Measurements from ENCODE around the gene CAPSL. TPM values are rescaled to one million over a fixed set of nuclear protein-coding genes. Genes with fewer than 3 reads are reported as not detected.

CAPSL gene
- total and polyA plus RNA-seq, 2 of the 8 experiments (the other 6 are each of a cell fraction or from before 2014, with no cell fraction given) = not detected

GRCh38 chr5:35867998-35868397, 70.4 kb downstream of the CAPSL start:
- H3K9ac ChIP-seq (replicated peaks in 1 of 4; ENCODE audit: extremely low read depth in 1 of 4, low read depth in 3 of 4, low read length in 3 of 4) = no peak overlapping the region
- no peak overlapping the region for H3K4me3 ChIP-seq (ENCODE audit: extremely low read depth in 1 of 4, insufficient read depth in 2 of 4, low read depth in 3 of 4, low read length in 4 of 4)
- H3K56ac ChIP-seq (replicated peaks; ENCODE audit: insufficient read length, low read depth, low read length) = no peak overlapping the region
- H3K9me3 ChIP-seq (ENCODE audit: insufficient read depth in 2 of 2, low read depth in 1 of 2, low read length in 1 of 2) = no peaks in the 10 kb centered on the region
- DNase-seq (ENCODE audit: low read depth in 1 of 2, low spot score in 2 of 2) (no peak), FAIRE-seq (no peak)
- H2BK20ac ChIP-seq (ENCODE audit: low read length) = no peak overlapping the region
- 96% methylated on average over 4 of the region's 4 CpGs; no CpG with 5 or more reads in 1 of the 2 experiments for WGBS, 2 experiments (ENCODE audit: extremely low coverage in 1 of 2, insufficient coverage in 1 of 2, insufficient read length in 1 of 2, insufficient replicate concordance in 2 of 2, low coverage in 1 of 2, low lambda C conversion rate in 2 of 2, missing lambda C conversion rate in 1 of 2)
- POLR2A ChIA-PET (ENCODE audit: partially characterized antibody) = no interaction called here
- H3K79me2 ChIP-seq (ENCODE audit: control insufficient read depth in 1 of 2, insufficient read depth in 2 of 2, low read length in 2 of 2) = no peaks in the 10 kb centered on the region
- no peak overlapping the region for H2BK5ac ChIP-seq (ENCODE audit: low read depth, low read length)
- no peak overlapping the region for H2BK15ac ChIP-seq (ENCODE audit: low read length)
- no peak overlapping the region for H3K27ac ChIP-seq (ENCODE audit: low read depth, low read length)
- H4K91ac ChIP-seq (replicated peaks; ENCODE audit: insufficient read length, low read length) = no peak overlapping the region
- no peaks in the 10 kb centered on the region for H3K36me3 ChIP-seq (ENCODE audit: control insufficient read depth in 2 of 4, insufficient read depth in 4 of 4, low read length in 3 of 4)
- no peak overlapping the region for H2AFZ ChIP-seq (ENCODE audit: low read length)
- no peaks in the 10 kb centered on the region for H4K20me1 ChIP-seq (replicated peaks in 1 of 2; ENCODE audit: control insufficient read depth in 1 of 2, insufficient read depth in 2 of 2, low read length in 2 of 2)
- no peaks in the 10 kb centered on the region for H3K79me1 ChIP-seq (ENCODE audit: low read depth, low read length)
- H3K14ac ChIP-seq (ENCODE audit: insufficient read length) = no peak overlapping the region
- no peak overlapping the region for H4K8ac ChIP-seq (ENCODE audit: extremely low read depth, insufficient read depth, low read length)
- H2BK12ac ChIP-seq (ENCODE audit: low read depth, low read length) = no peak overlapping the region
- H2AK5ac ChIP-seq (ENCODE audit: low read depth, low read length) = no peak overlapping the region
- H3K23me2 ChIP-seq (ENCODE audit: low read depth, low read length) = no peaks in the 10 kb centered on the region
- no peaks in the 10 kb centered on the region; a peak in 1 of 7 replicates for H3K27me3 ChIP-seq (replicated peaks in 1 of 4; ENCODE audit: control insufficient read depth in 3 of 4, extremely low read depth in 1 of 4, insufficient read depth in 3 of 4, low read length in 3 of 4)
- no peak overlapping the region for H3K4ac ChIP-seq (replicated peaks; ENCODE audit: insufficient read length, low read depth, low read length)
- no peak overlapping the region for H3K18ac ChIP-seq (ENCODE audit: extremely low read depth, low read length)
- H3K4me1 ChIP-seq (replicated peaks in 1 of 4; ENCODE audit: control insufficient read depth in 3 of 4, insufficient read depth in 4 of 4, low read length in 3 of 4) = no peaks in the 10 kb centered on the region
- no peak overlapping the region for H4K5ac ChIP-seq (ENCODE audit: insufficient read length, low read depth, low read length)
- CTCF ChIA-PET (ENCODE audit: partially characterized antibody) = no interaction called here
- H3K23ac ChIP-seq (ENCODE audit: insufficient read length) = no peak overlapping the region
- H3K4me2 ChIP-seq (ENCODE audit: insufficient read depth in 1 of 2, low read depth in 2 of 2, low read length in 2 of 2) = no peak overlapping the region
- H2BK120ac ChIP-seq (replicated peaks; ENCODE audit: low read depth, low read length) = no peak overlapping the region
- no peak for TF ChIP-seq SP2 (IDR thresholded peaks at IDR 0.05; ENCODE audit: low read length)
- TF ChIP-seq MAFK (IDR thresholded peaks at IDR 0.05; ENCODE audit: low read depth, low read length) = no peak
- no peak for TF ChIP-seq SIN3A (conservative IDR thresholded peaks at IDR 0.05 in 1 of 2, IDR thresholded peaks at IDR 0.05 in 1 of 2; ENCODE audit: low read depth in 1 of 2, low read length in 2 of 2)
- no peak for TF ChIP-seq CHD2 (IDR thresholded peaks at IDR 0.05; ENCODE audit: low read length)
- TF ChIP-seq NRF1 (IDR thresholded peaks at IDR 0.05; ENCODE audit: low read depth, low read length) = no peak
- TF ChIP-seq FOSL1 (IDR thresholded peaks at IDR 0.05; ENCODE audit: insufficient read depth, low read depth, low read length) = no peak
- TF ChIP-seq POLR2AphosphoS5 (IDR thresholded peaks at IDR 0.05; ENCODE audit: low read depth, low read length) = no peak
- TF ChIP-seq SP4 (IDR thresholded peaks at IDR 0.05; ENCODE audit: low read length) = no peak
- no peak for TF ChIP-seq CREB1 (IDR thresholded peaks at IDR 0.05)
- no peak for TF ChIP-seq SIRT6 (IDR thresholded peaks at IDR 0.05; ENCODE audit: low read length)
- TF ChIP-seq ZNF274 (IDR thresholded peaks at IDR 0.05; ENCODE audit: borderline replicate concordance, extremely low read depth, low read length) = no peak
- no peak for TF ChIP-seq ATF3 (IDR thresholded peaks at IDR 0.05; ENCODE audit: insufficient read depth, low read depth, low read length)
- no peak for TF ChIP-seq ATF2 (IDR thresholded peaks at IDR 0.05; ENCODE audit: low read length)
- no peak for TF ChIP-seq SIX5 (IDR thresholded peaks at IDR 0.05; ENCODE audit: low read depth, low read length)
